HepG2 (cell line): ENCODE measurements around the gene NOTO. TPM values are rescaled to one million over a fixed set of nuclear protein-coding genes. Genes with fewer than 3 reads are reported as not detected.

Experiments
- ATAC-seq: fragments of 200-7000 bp; cut with Tn5 transposase; 3 replicates; pipeline ENCODE4 v1.9.1; 2020; ENCODE audit warnings: mild to moderate bottlenecking, moderate library complexity
- BruUV-seq: library from RNA; stranded (reverse); fragments of 400-500 nt; replicated peaks from 2 replicates; lab custom pipeline; 2021; lab: Mats Ljungman, UMichigan
- CTCF ChIA-PET: fragments of 300-600 bp; formaldehyde crosslinking; extraction: SDS; loops from one replicate; lab custom pipeline; 2021; ENCODE audit warnings: low total read pairs, inconsistent platforms, low intra/inter-chr PET ratio; lab: Yijun Ruan, JAX
- POLR2A ChIA-PET: fragments of 350-600 bp; sonication (Branson Sonifier 250); formaldehyde crosslinking; loops from one replicate; lab custom pipeline; 2020; ENCODE audit warnings: antibody characterized with exemption, inconsistent platforms; lab: Yijun Ruan, JAX
- DNase-seq: peaks from one replicate; pipeline ENCODE4 v3.0.0-alpha.2; 2015; ENCODE audit warnings: low spot score
- FAIRE-seq: peaks from 3 replicates; lab custom pipeline; 2011; peaks lifted over from hg19 to GRCh38; lab: Jason Lieb, UNC
- H2AFZ ChIP-seq: one replicate; pipeline ENCODE4 v1.6.1; 2011; ENCODE audit warnings: low read length, inconsistent platforms
- H3K27ac ChIP-seq: fragments of 300-600 bp; 3 replicates; pipeline ENCODE4 v1.8.0; 2011; ENCODE audit warnings: mixed run types, mild to moderate bottlenecking, mixed read lengths, low read length, inconsistent platforms; ENCODE audit not compliant: insufficient read depth; ENCODE audit errors: extremely low read length
- H3K27me3 ChIP-seq, 2 experiments: fragments of 200-600 bp in 1 of 2; 2 replicates in 1 of 2; 3 replicates in 1 of 2; pipeline versions ENCODE4 v1.6.0 to v1.8.0; 2011; ENCODE audit warnings: low read length in 2 of 2, mild to moderate bottlenecking in 2 of 2, moderate library complexity in 2 of 2, inconsistent platforms in 1 of 2; ENCODE audit not compliant: insufficient read depth in 2 of 2, control insufficient read depth in 1 of 2
- H3K36me3 ChIP-seq, 2 experiments: fragments of 200-600 bp in 1 of 2; replicated peaks in 1 of 2; 2 replicates in 1 of 2; 3 replicates in 1 of 2; pipeline versions ENCODE4 v1.5.1 to v1.8.0; 2011; ENCODE audit warnings: low read length in 2 of 2, inconsistent platforms in 1 of 2; ENCODE audit not compliant: insufficient read depth in 2 of 2, control insufficient read depth in 1 of 2
- H3K4me1 ChIP-seq: 2 replicates; pipeline ENCODE4 v1.5.1; 2012; ENCODE audit warnings: low read length, inconsistent platforms; ENCODE audit not compliant: insufficient read depth
- H3K4me2 ChIP-seq: 2 replicates; pipeline ENCODE4 v1.6.0; 2011; ENCODE audit warnings: low read depth, low read length, inconsistent platforms
- H3K4me3 ChIP-seq, 3 experiments: fragments of 200-600 bp in 1 of 3; sonication (generic), shearing (Covaris generic) in 1 of 3; replicated peaks in 1 of 3; 2 replicates each; pipeline ENCODE4 v1.5.1; 2011 to 2016; ENCODE audit warnings: low read length in 3 of 3, inconsistent platforms in 2 of 3, low read depth in 2 of 3, mild to moderate bottlenecking in 2 of 3, control low read depth in 1 of 3, mixed read lengths in 1 of 3; ENCODE audit not compliant: insufficient read depth in 1 of 3
- H3K79me2 ChIP-seq: one replicate; pipeline ENCODE4 v1.6.1; 2011; ENCODE audit warnings: low read length, inconsistent platforms; ENCODE audit not compliant: insufficient read depth
- H3K9ac ChIP-seq: 2 replicates; pipeline ENCODE4 v1.6.0; 2011; ENCODE audit warnings: mild to moderate bottlenecking, low read depth, low read length, inconsistent platforms; ENCODE audit not compliant: insufficient read depth
- H3K9me3 ChIP-seq: 2 replicates; pipeline ENCODE4 v1.5.1; 2012; ENCODE audit warnings: mild to moderate bottlenecking, low read length
- H4K20me1 ChIP-seq: 2 replicates; pipeline ENCODE4 v1.6.0; 2011; ENCODE audit warnings: inconsistent platforms, mild to moderate bottlenecking, low read length, moderate library complexity; ENCODE audit not compliant: insufficient read depth
- AGO1 ChIP-seq: fragments of 200-400 bp; formaldehyde crosslinking; IDR thresholded peaks from 2 replicates; pipeline ENCODE4 v1.6.1; 2017; ENCODE audit warnings: mild to moderate bottlenecking, low read depth, low read length, moderate library complexity; ENCODE audit not compliant: poor library complexity, severe bottlenecking
- CCDC6 ChIP-seq: sonication (generic); formaldehyde crosslinking; IDR thresholded peaks from 2 replicates; pipeline ENCODE4 v1.8.1; 2022; ENCODE audit warnings: mild to moderate bottlenecking, missing genetic modification reagents, moderate library complexity
- JUND ChIP-seq: sonication (generic); formaldehyde crosslinking; IDR thresholded peaks from 2 replicates; pipeline ENCODE4 v1.8.0; 2022; ENCODE audit warnings: mild to moderate bottlenecking, missing genetic modification reagents
- KLF16 ChIP-seq, 2 experiments: sonication (generic) in 1 of 2; formaldehyde crosslinking in 1 of 2; IDR thresholded peaks; 2 replicates each; pipeline versions ENCODE4 v1.6.1 to v1.8.0; 2016 to 2023; ENCODE audit warnings: missing genetic modification reagents in 2 of 2, missing compliant biosample characterization in 1 of 2
- MTA3 ChIP-seq: sonication (generic); formaldehyde crosslinking; IDR thresholded peaks from 2 replicates; pipeline ENCODE4 v1.4.0; 2020; ENCODE audit warnings: missing genetic modification reagents
- NFE2L1 ChIP-seq: sonication (generic); formaldehyde crosslinking; IDR thresholded peaks from 2 replicates; pipeline ENCODE4 v1.4.0; 2020; ENCODE audit warnings: missing genetic modification reagents, mild to moderate bottlenecking, borderline replicate concordance
- POLR2AphosphoS2 ChIP-seq: IDR thresholded peaks from 2 replicates; pipeline ENCODE4 v1.6.1; 2011; ENCODE audit warnings: low read depth, low read length, improper control_type of control experiment
- POLR2G ChIP-seq: fragments of 200-400 bp; formaldehyde crosslinking; IDR thresholded peaks from 2 replicates; pipeline ENCODE4 v1.6.1; 2018; ENCODE audit warnings: mild to moderate bottlenecking, low read depth, low read length, moderate library complexity
- SALL1 ChIP-seq: sonication (generic); formaldehyde crosslinking; IDR thresholded peaks from 2 replicates; pipeline ENCODE4 v1.8.0; 2022; ENCODE audit warnings: mild to moderate bottlenecking, missing genetic modification reagents
- SATB2 ChIP-seq: sonication (generic); formaldehyde crosslinking; IDR thresholded peaks from 2 replicates; pipeline ENCODE4 v1.5.0; 2020; ENCODE audit warnings: missing genetic modification reagents
- TOPORS ChIP-seq: sonication (generic); formaldehyde crosslinking; IDR thresholded peaks from 2 replicates; pipeline ENCODE4 v1.8.0; 2023; ENCODE audit warnings: mild to moderate bottlenecking, missing genetic modification reagents
- ZC3H13 ChIP-seq: sonication (generic); formaldehyde crosslinking; IDR thresholded peaks from 2 replicates; pipeline ENCODE4 v1.8.1; 2023; ENCODE audit warnings: mild to moderate bottlenecking, missing genetic modification reagents, moderate library complexity
- ZMYM3 ChIP-seq: sonication (generic); formaldehyde crosslinking; IDR thresholded peaks from 2 replicates; pipeline ENCODE4 v1.5.1; 2020; ENCODE audit warnings: mild to moderate bottlenecking, missing genetic modification reagents
- ZNF142 ChIP-seq: sonication (generic); formaldehyde crosslinking; IDR thresholded peaks from 2 replicates; pipeline ENCODE4 v1.4.0; 2020; ENCODE audit warnings: missing genetic modification reagents
- ZNF280B ChIP-seq: sonication (generic); formaldehyde crosslinking; IDR thresholded peaks from 2 replicates; pipeline ENCODE4 v1.5.0; 2020; ENCODE audit warnings: missing genetic modification reagents, mild to moderate bottlenecking, borderline replicate concordance
- ZNF615 ChIP-seq: sonication (generic); formaldehyde crosslinking; IDR thresholded peaks from 2 replicates; pipeline ENCODE4 v1.5.0; 2020; ENCODE audit warnings: mild to moderate bottlenecking, missing genetic modification reagents, borderline replicate concordance
- ZNF768 ChIP-seq: sonication (generic); formaldehyde crosslinking; IDR thresholded peaks from 2 replicates; pipeline ENCODE4 v1.4.0; 2020; ENCODE audit warnings: missing genetic modification reagents
- WGBS: methylation state at CpG from one replicate; pipeline ENCODE4 v1.1.6; 2017; ENCODE audit warnings: low lambda C conversion rate; 5-methylcytosine and 5-hydroxymethylcytosine counted together
- in situ Hi-C: cut with HindIII; loops from 2 replicates; pipeline ENCODE4 v1.10.0; 2017; ENCODE audit warnings: low pct_unique_long_range_greater_than_20kb; ENCODE audit not compliant: extremely low pct_ligation_motif_present
- intact Hi-C: fragments of 100-400 bp; cut with micrococcal nuclease; formaldehyde crosslinking; loops from one replicate; pipeline ENCODE4 v1.10.0; 2022; ENCODE audit not compliant: unreplicated experiment
- polyA plus RNA-seq, 8 experiments: library from polyadenylated mRNA; depleted of rRNA in 3 of 8; stranded (reverse) in 7 of 8; unstranded in 1 of 8; fragments of >200 nt; fragmentation: Illumina TruSeq in 4 of 8; extraction: Trizol in 4 of 8; gene quantifications; 2 replicates each; pipeline versions ENCODE4 v1.2.1 to v1.2.3, GENCODE V29; 2011 to 2016; ENCODE audit warnings: low read depth in 4 of 8, missing spikeins in 1 of 8, mixed read lengths in 1 of 8; ENCODE audit not compliant: insufficient read depth in 1 of 8
- total RNA-seq, 5 experiments: library from RNA; depleted of rRNA; stranded (reverse); fragments of >200 nt; fragmentation: Illumina TruSeq; extraction: Trizol; gene quantifications; 2 replicates each; pipeline ENCODE4 v1.2.3, GENCODE V29; 2016; ENCODE audit warnings: low read depth in 1 of 5

Gene NOTO
- total and polyA plus RNA-seq, 2 of the 13 experiments (the other 11 are each of a cell fraction or from before 2014, with no cell fraction given) = not detected

- Histone ChIP-seq H3K79me2 (no peaks in the 10 kb centered on the region), H3K27ac (no peak overlapping the region), H3K27me3 (no peaks in the 10 kb centered on the region), H2AFZ (no peak overlapping the region), H3K9ac (no peak overlapping the region), H4K20me1 (peaks cover 1% of the 10 kb centered on the region; the same call in 1 of the 2 replicates), H3K4me1 (peaks cover 11% of the 10 kb centered on the region), H3K36me3 (peaks cover 23 to 48% of the 10 kb centered on the region in 2 experiments), H3K9me3 (no peaks in the 10 kb centered on the region), H3K4me3 (no peak overlapping the region), H3K4me2 (no peak overlapping the region)
- ChIA-PET CTCF (no interaction called here), POLR2A (interaction anchor here (2.5 kb wide), 1 partner anchor 22 kb away, joined by 10 read pairs; the partner anchor contains the start of genes CCT7 and PRADC1)
- no peak for DNase-seq
- ATAC-seq = peak; percentile 12
- no peak for FAIRE-seq
- whole genome bisulfite sequencing = 58% methylated on average over 3 of the region's 4 CpGs
- intact Hi-C loops = no loop called here
- BruUV-seq = no TSS peak
- in situ Hi-C loops = no loop called here
- TF ChIP-seq ZNF768 (CRISPR knock-in tag) (peak; percentile 54; the same call in 1 of the 2 replicates), TOPORS (CRISPR knock-in tag) (0 out of 2 replicates have a peak, but pooled peaks have one; percentile 25), JUND (CRISPR knock-in tag) (0 out of 2 replicates have a peak, but pooled peaks have one; percentile 17), ZMYM3 (CRISPR knock-in tag) (no peak), KLF16 (CRISPR knock-in tag; IDR thresholded peaks at IDR 0.05) (no peak), ZNF142 (0 out of 2 replicates have a peak, but pooled peaks have one; percentile 45), SALL1 (CRISPR knock-in tag) (0 out of 2 replicates have a peak, but pooled peaks have one; percentile 12), POLR2AphosphoS2 (no peak; the same call in 1 of the 2 replicates), ZNF615 (CRISPR knock-in tag) (0 out of 2 replicates have a peak, but pooled peaks have one; percentile 34), ZNF280B (CRISPR knock-in tag) (0 out of 2 replicates have a peak, but pooled peaks have one; percentile 37), CCDC6 (CRISPR knock-in tag) (0 out of 2 replicates have a peak, but pooled peaks have one; percentile 53), NFE2L1 (no peak), POLR2G (peak; percentile 56), AGO1 (peak; percentile 54), ZC3H13 (CRISPR knock-in tag) (0 out of 2 replicates have a peak, but pooled peaks have one; percentile 12), SATB2 (CRISPR knock-in tag) (no peak), MTA3 (no peak)
These were observed 52.8 kb downstream of the NOTO start for GRCh38 chr2:73255007-73255644.
